K562 (cell line): ENCODE data around the gene KRTAP10-8. TPM values are rescaled to one million over a fixed set of nuclear protein-coding genes. Genes with fewer than 3 reads are reported as not detected.

Experiments used
- ATAC-seq: fragments of 200-7000 bp; cut with Tn5 transposase; 3 replicates; pipeline ENCODE4 v1.9.1; 2020; ENCODE audit warnings: moderate library complexity
- BruUV-seq: library from RNA; stranded (reverse); fragments of 400-500 nt; replicated peaks from 2 replicates; lab custom pipeline; 2021; lab: Mats Ljungman, UMichigan
- CTCF ChIA-PET: fragments of 300-600 bp; formaldehyde crosslinking; extraction: SDS; loops from one replicate; lab custom pipeline; 2021; ENCODE audit warnings: low intra/inter-chr PET ratio; lab: Yijun Ruan, JAX
- POLR2A ChIA-PET: fragments of 300-600, 350-650 bp; sonication (Branson Sonifier 250); formaldehyde crosslinking; extraction: SDS; loops from one replicate; lab custom pipeline; 2021; ENCODE audit warnings: antibody characterized with exemption, inconsistent platforms; lab: Yijun Ruan, JAX
- DNase-seq, 4 experiments: peaks; one replicate each; pipeline versions ENCODE4 v3.0.0 to v3.0.0-alpha.2; 2011 to 2018; ENCODE audit warnings: low spot score in 3 of 4, mixed read lengths in 3 of 4; ENCODE audit errors: extremely low read depth in 1 of 4
- FAIRE-seq: peaks from 2 replicates; lab custom pipeline; 2011; peaks lifted over from hg19 to GRCh38; lab: Jason Lieb, UNC
- H2AFZ ChIP-seq: 2 replicates; pipeline ENCODE4 v1.6.0; 2011; ENCODE audit warnings: low read depth, low read length, control low read depth, inconsistent platforms
- H3K27ac ChIP-seq: fragments of 200-600 bp; 3 replicates; pipeline ENCODE4 v1.8.0; 2011; ENCODE audit warnings: low read depth, mild to moderate bottlenecking, control low read depth, inconsistent platforms, low read length, moderate library complexity, mixed read lengths; ENCODE audit errors: extremely low read depth
- H3K27me3 ChIP-seq, 2 experiments: fragments of 300-600 bp in 1 of 2; 2 replicates in 1 of 2; 3 replicates in 1 of 2; pipeline versions ENCODE4 v1.6.0 to v1.8.0; 2011; ENCODE audit warnings: inconsistent platforms in 2 of 2, low read length in 2 of 2, mild to moderate bottlenecking in 1 of 2, mixed read lengths in 1 of 2, moderate library complexity in 1 of 2; ENCODE audit not compliant: control insufficient read depth in 2 of 2, insufficient read depth in 2 of 2
- H3K36me3 ChIP-seq: fragments of 300-600 bp; 3 replicates; pipeline ENCODE4 v1.8.0; 2011; ENCODE audit warnings: mild to moderate bottlenecking, low read length, inconsistent platforms; ENCODE audit not compliant: control insufficient read depth, insufficient read depth
- H3K4me1 ChIP-seq, 2 experiments: fragments of 200-600 bp in 1 of 2; replicated peaks in 1 of 2; 2 replicates in 1 of 2; 3 replicates in 1 of 2; pipeline versions ENCODE4 v1.5.1 to v1.8.0; 2011; ENCODE audit warnings: inconsistent platforms in 2 of 2, low read length in 2 of 2, mild to moderate bottlenecking in 1 of 2, mixed read lengths in 1 of 2, moderate library complexity in 1 of 2; ENCODE audit not compliant: control insufficient read depth in 2 of 2, insufficient read depth in 2 of 2
- H3K4me2 ChIP-seq: 2 replicates; pipeline ENCODE4 v1.6.1; 2011; ENCODE audit warnings: low read length, control low read depth, inconsistent platforms, mixed read lengths; ENCODE audit not compliant: insufficient read depth
- H3K4me3 ChIP-seq: fragments of 200-600 bp; sonication (generic), shearing (Covaris generic); 2 replicates; pipeline ENCODE4 v1.5.1; 2016; ENCODE audit warnings: control low read depth, inconsistent platforms
- H3K79me2 ChIP-seq: fragments of 200-600 bp; 3 replicates; pipeline ENCODE4 v1.8.0; 2011; ENCODE audit warnings: low read length, inconsistent platforms; ENCODE audit not compliant: control insufficient read depth, insufficient read depth
- H3K9ac ChIP-seq, 2 experiments: 2 replicates each; pipeline versions ENCODE4 v1.6.0 to v1.6.1; 2011; ENCODE audit warnings: low read depth in 2 of 2, low read length in 2 of 2, control low read depth in 1 of 2, inconsistent platforms in 1 of 2, mild to moderate bottlenecking in 1 of 2, mixed read lengths in 1 of 2; ENCODE audit not compliant: insufficient read depth in 1 of 2
- H3K9me1 ChIP-seq: one replicate; pipeline ENCODE4 v1.6.0; 2011; ENCODE audit warnings: inconsistent platforms, mild to moderate bottlenecking, low read length, moderate library complexity; ENCODE audit not compliant: control insufficient read depth, insufficient read depth
- H3K9me3 ChIP-seq: replicated peaks from 2 replicates; pipeline ENCODE4 v1.5.1; 2011; ENCODE audit warnings: low read depth, low read length, inconsistent platforms; ENCODE audit not compliant: control insufficient read depth, insufficient read depth
- H4K20me1 ChIP-seq: replicated peaks from 2 replicates; pipeline ENCODE4 v1.6.1; 2011; ENCODE audit warnings: low read length, inconsistent platforms, mixed read lengths; ENCODE audit not compliant: control insufficient read depth, insufficient read depth
- HNRNPK ChIP-seq: fragments of 200-400 bp; formaldehyde crosslinking; IDR thresholded peaks from one replicate; pipeline ENCODE4 v1.6.1; 2018; ENCODE audit warnings: mild to moderate bottlenecking, low read depth, low read length; ENCODE audit not compliant: poor library complexity, severe bottlenecking
- MLLT1 ChIP-seq, 2 experiments: fragments of 450-650 bp; IDR thresholded peaks; 2 replicates each; pipeline ENCODE4 v1.6.1; 2016
- NCOA4 ChIP-seq: fragments of 450-650 bp; IDR thresholded peaks from 2 replicates; pipeline ENCODE4 v1.6.1; 2018; ENCODE audit warnings: mild to moderate bottlenecking; ENCODE audit not compliant: partially characterized antibody
- NFIC ChIP-seq: fragments of 450-650 bp; IDR thresholded peaks from 2 replicates; pipeline ENCODE4 v1.6.1; 2017; ENCODE audit warnings: mild to moderate bottlenecking, inconsistent platforms
- POLR3A ChIP-seq: IDR thresholded peaks from 2 replicates; pipeline ENCODE4 v1.6.1; 2011; ENCODE audit warnings: borderline replicate concordance, mild to moderate bottlenecking, moderate library complexity; ENCODE audit not compliant: insufficient read length, insufficient read depth; ENCODE audit errors: extremely low read depth
- TRIM24 ChIP-seq, 2 experiments: fragments of 450-650 bp; IDR thresholded peaks; 2 replicates each; pipeline ENCODE4 v1.6.1; 2016
- TRIM25 ChIP-seq: fragments of 450-650 bp; IDR thresholded peaks from 2 replicates; pipeline ENCODE4 v1.7.0; 2016; ENCODE audit warnings: borderline replicate concordance
- ZBTB5 ChIP-seq: fragments of 450-650 bp; IDR thresholded peaks from 2 replicates; pipeline ENCODE4 v1.6.1; 2017; ENCODE audit warnings: antibody characterized with exemption
- WGBS: fragments of 100-300 bp; shearing (Covaris generic); methylation state at CpG from one replicate; pipeline ENCODE4 v1.1.6; 2016; ENCODE audit warnings: low coverage, mixed read lengths; ENCODE audit not compliant: insufficient coverage; ENCODE audit errors: missing lambda C conversion rate; 5-methylcytosine and 5-hydroxymethylcytosine counted together
- in situ Hi-C: fragments of 300-500 bp; cut with MboI; formaldehyde crosslinking; loops from 4 replicates; pipeline ENCODE4 v1.15.0; 2018; ENCODE audit warnings: inconsistent platforms, mixed read lengths
- intact Hi-C: fragments of 100-400 bp; cut with micrococcal nuclease; formaldehyde crosslinking; loops from 2 replicates; pipeline ENCODE4 v1.14.2; 2022
- polyA plus RNA-seq, 8 experiments: library from polyadenylated mRNA; depleted of rRNA in 4 of 8; stranded (reverse) in 5 of 8; unstranded in 3 of 8; fragments of >200 nt; fragmentation: Nextera tagmentation in 2 of 8; fragmentation: Illumina TruSeq in 1 of 8; extraction: Ambion mirVana in 2 of 8; extraction: Trizol in 1 of 8; gene quantifications; 2 replicates each; pipeline versions ENCODE4 v1.2.1 to v1.2.3, GENCODE V29; 2011 to 2014; ENCODE audit warnings: inconsistent platforms in 1 of 8, missing spikeins in 1 of 8
- total RNA-seq, 7 experiments: library from RNA; depleted of rRNA in 6 of 7; stranded (reverse); fragments of >200 nt in 6 of 7; fragmentation: Illumina TruSeq in 2 of 7; extraction: Trizol in 2 of 7; gene quantifications; 2 replicates each; pipeline versions ENCODE4 v1.2.1 to v1.2.3, GENCODE V29; 2011 to 2021; ENCODE audit warnings: low replicate concordance in 1 of 7

KRTAP10-8 gene
- total and polyA plus RNA-seq, 9 of the 15 experiments (the other 6 are each of a cell fraction or from before 2014, with no cell fraction given), result not detected

DNA sequence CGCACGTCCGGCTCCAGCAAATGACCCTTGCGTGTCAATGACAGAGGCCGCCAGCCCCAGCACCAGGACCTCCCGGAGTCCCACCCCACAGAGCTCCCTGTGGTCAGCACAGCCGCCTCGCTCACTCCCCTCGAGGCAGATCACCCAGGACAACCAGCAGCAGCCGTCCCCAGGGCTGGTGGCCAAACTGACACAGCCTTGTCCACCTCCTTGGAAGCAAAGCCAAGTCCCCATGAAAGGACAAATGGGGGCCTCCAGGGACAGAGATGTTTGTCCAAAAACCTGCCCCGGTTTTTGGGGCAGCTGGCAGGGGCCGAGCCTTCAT, 27.4 kb downstream of the KRTAP10-8 start:
- H3K79me2 ChIP-seq, result no peaks in the 10 kb centered on the region
- no peak overlapping the region for H3K4me3 ChIP-seq
- in situ Hi-C loops, result no loop called here
- ChIA-PET POLR2A (interaction anchor here (0.6 kb wide), 1 partner anchor 28 kb away, joined by 3 read pairs; no protein-coding TSS in a partner anchor), CTCF (no interaction called here)
- peaks cover 0 to 6% of the 10 kb centered on the region in 2 experiments; a peak in 2 of 5 replicates for H3K27me3 ChIP-seq
- H3K9ac ChIP-seq, result no peak overlapping the region
- no peak overlapping the region for H2AFZ ChIP-seq
- no peak overlapping the region for H3K27ac ChIP-seq
- ATAC-seq, result no peak
- intact Hi-C loops, result no loop called here
- DNase-seq, result no peak
- FAIRE-seq, result no peak
- peaks cover 2% of the 10 kb centered on the region for H3K9me3 ChIP-seq
- peaks cover 0 to 3% of the 10 kb centered on the region in 2 experiments; a peak in 2 of 5 replicates for H3K4me1 ChIP-seq
- no peaks in the 10 kb centered on the region for H4K20me1 ChIP-seq
- H3K9me1 ChIP-seq, result no peaks in the 10 kb centered on the region
- WGBS, result 12% methylated on average over 12 of the region's 12 CpGs
- H3K36me3 ChIP-seq, result no peaks in the 10 kb centered on the region
- no TSS peak for BruUV-seq
- no peak overlapping the region for H3K4me2 ChIP-seq
- no peak for TF ChIP-seq TRIM24 (IDR thresholded peaks at IDR 0.05)
- TF ChIP-seq HNRNPK, result no peak
- TF ChIP-seq TRIM25, result no peak
- no peak for TF ChIP-seq POLR3A
- TF ChIP-seq NCOA4, result no peak
- no peak for TF ChIP-seq MLLT1 (IDR thresholded peaks at IDR 0.05)
- TF ChIP-seq ZBTB5, result no peak
- no peak for TF ChIP-seq NFIC
